ENCODE data around the gene KLRF2.

Gene KLRF2

DNA sequence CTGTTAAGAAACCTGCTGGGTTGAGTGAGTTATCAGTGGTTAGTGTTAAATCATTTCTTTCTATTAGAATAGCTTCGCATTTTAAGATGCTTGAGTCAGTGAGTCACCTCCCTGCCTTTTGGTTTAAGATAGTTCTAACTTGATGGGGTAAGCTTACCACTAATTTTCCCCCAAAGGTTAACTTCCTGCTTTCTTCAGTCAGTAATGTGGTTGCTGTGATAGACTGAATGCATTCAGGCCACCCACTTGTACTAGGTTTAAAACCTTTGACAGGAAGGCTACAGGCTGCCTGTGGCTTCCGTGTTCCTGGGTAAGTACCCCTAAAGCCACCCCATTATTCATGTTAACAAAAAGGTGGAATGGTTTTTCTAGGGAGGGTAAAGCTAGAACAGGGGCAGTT, 25.6 kb downstream of the KLRF2 start:
- Histone ChIP-seq H3K4ac (ENCODE audit: low read depth in 1 of 2, low read length in 2 of 2) (no peak overlapping the region), H3K14ac (ENCODE audit: low read length in 2 of 2) (no peak overlapping the region), H3K4me2 (ENCODE audit: low read length, poor library complexity, severe bottlenecking) (no peak overlapping the region), H3K9me3 (ENCODE audit: control insufficient read depth, low read length) (peaks cover 39% of the 10 kb centered on the region), H3K79me1 (replicated peaks; ENCODE audit: low read length, poor library complexity, severe bottlenecking) (no peaks in the 10 kb centered on the region), H2BK120ac (ENCODE audit: low read depth, low read length) (no peak overlapping the region), H3K4me3 (ENCODE audit: insufficient read depth in 1 of 2, low read depth in 1 of 2, low read length in 2 of 2) (no peak overlapping the region), H4K91ac (ENCODE audit: low read length) (no peak overlapping the region), H3K4me1 (ENCODE audit: control insufficient read depth, insufficient read depth, low read depth, low read length) (no peaks in the 10 kb centered on the region), H3K18ac (ENCODE audit: low read depth in 1 of 2, low read length in 2 of 2) (no peak overlapping the region), H3K9ac (ENCODE audit: low read length) (no peak overlapping the region), H2BK12ac (ENCODE audit: low read length in 2 of 2) (no peak overlapping the region), H2BK15ac (ENCODE audit: low read depth, poor library complexity, severe bottlenecking) (peak overlapping the region; percentile 46), H3K23ac (ENCODE audit: low read length in 2 of 2) (no peak overlapping the region), H2BK5ac (ENCODE audit: low read depth, low read length, poor library complexity, severe bottlenecking) (no peak overlapping the region), H3K36me3 (ENCODE audit: control insufficient read depth in 1 of 2, insufficient read depth in 2 of 2, low read depth in 1 of 2, low read length in 2 of 2) (no peaks in the 10 kb centered on the region), H2AK5ac (ENCODE audit: low read length, severe bottlenecking) (no peak overlapping the region), H3K27me3 (ENCODE audit: control insufficient read depth in 1 of 2, insufficient read depth in 1 of 2, low read length in 2 of 2) (no peaks in the 10 kb centered on the region), H3K27ac (ENCODE audit: low read length, poor library complexity, severe bottlenecking) (no peak overlapping the region), H4K8ac (ENCODE audit: low read length) (no peak overlapping the region), H2AFZ (ENCODE audit: low read depth, low read length) (no peak overlapping the region)
- 100% methylated on average over 1 of the region's 2 CpGs for WGBS
- DNase-seq: no peak

DNA sequence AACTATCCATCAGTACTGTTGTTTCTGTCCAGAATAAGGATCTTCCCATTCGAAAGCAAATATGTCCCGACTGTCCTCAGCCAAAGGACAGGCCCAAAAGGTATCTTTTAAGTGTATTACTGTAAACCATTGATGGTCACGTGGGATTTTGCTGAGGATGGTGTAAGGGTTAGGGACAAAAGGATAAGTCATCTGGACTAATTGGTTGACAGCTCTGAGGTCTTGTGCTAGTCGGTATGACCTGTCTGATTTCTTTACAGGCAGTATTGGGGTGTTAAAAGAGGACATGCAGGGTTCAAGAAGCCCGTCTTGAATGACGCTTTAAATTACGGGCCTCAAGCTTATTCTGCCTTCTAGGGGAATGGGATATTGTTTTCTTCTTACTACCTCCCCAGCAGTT, 26.5 kb downstream of the KLRF2 start:
- Histone ChIP-seq H2AFZ (ENCODE audit: low read depth, low read length) (no peak overlapping the region), H2BK5ac (ENCODE audit: low read depth, low read length, poor library complexity, severe bottlenecking) (no peak overlapping the region), H3K9me3 (ENCODE audit: control insufficient read depth, low read length) (peaks cover 34% of the 10 kb centered on the region), H3K4ac (ENCODE audit: low read depth in 1 of 2, low read length in 2 of 2) (no peak overlapping the region), H4K8ac (ENCODE audit: low read length) (no peak overlapping the region), H3K4me3 (ENCODE audit: insufficient read depth in 1 of 2, low read depth in 1 of 2, low read length in 2 of 2) (no peak overlapping the region), H3K18ac (ENCODE audit: low read depth in 1 of 2, low read length in 2 of 2) (no peak overlapping the region), H3K27ac (ENCODE audit: low read length, poor library complexity, severe bottlenecking) (no peak overlapping the region), H3K4me2 (ENCODE audit: low read length, poor library complexity, severe bottlenecking) (no peak overlapping the region), H3K14ac (ENCODE audit: low read length in 2 of 2) (no peak overlapping the region), H3K36me3 (ENCODE audit: control insufficient read depth in 1 of 2, insufficient read depth in 2 of 2, low read depth in 1 of 2, low read length in 2 of 2) (no peaks in the 10 kb centered on the region), H2BK15ac (ENCODE audit: low read depth, poor library complexity, severe bottlenecking) (no peak overlapping the region), H2BK12ac (ENCODE audit: low read length in 2 of 2) (no peak overlapping the region), H2AK5ac (ENCODE audit: low read length, severe bottlenecking) (no peak overlapping the region), H3K4me1 (ENCODE audit: control insufficient read depth, insufficient read depth, low read depth, low read length) (no peaks in the 10 kb centered on the region), H3K23ac (ENCODE audit: low read length in 2 of 2) (no peak overlapping the region), H2BK120ac (ENCODE audit: low read depth, low read length) (no peak overlapping the region), H3K9ac (ENCODE audit: low read length) (no peak overlapping the region), H3K79me1 (replicated peaks; ENCODE audit: low read length, poor library complexity, severe bottlenecking) (no peaks in the 10 kb centered on the region), H3K27me3 (ENCODE audit: control insufficient read depth in 1 of 2, insufficient read depth in 1 of 2, low read length in 2 of 2) (no peaks in the 10 kb centered on the region), H4K91ac (ENCODE audit: low read length) (no peak overlapping the region)
- 91% methylated on average over 6 of the region's 7 CpGs for WGBS
- no peak for DNase-seq

DNA sequence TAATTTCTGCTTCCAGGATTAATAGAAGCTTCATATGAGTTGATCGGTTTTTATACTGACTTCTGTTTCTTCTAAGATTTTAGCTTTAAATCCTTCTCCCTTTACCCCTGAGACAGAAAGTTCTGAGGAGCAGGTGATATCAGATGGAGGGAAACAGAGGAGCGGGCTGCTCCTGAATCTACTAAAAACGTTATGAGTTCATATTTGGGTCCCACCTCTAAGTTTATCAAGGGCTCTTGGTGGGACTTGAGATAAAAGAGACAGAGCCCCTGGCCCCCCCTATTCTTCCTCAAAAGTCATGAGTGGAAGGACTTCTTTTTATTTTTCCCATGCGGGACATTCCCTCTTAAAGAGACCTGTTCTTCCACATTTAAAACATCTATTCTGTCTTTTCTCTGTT, 27.1 kb downstream of the KLRF2 start:
- Histone ChIP-seq H3K4me3 (ENCODE audit: insufficient read depth in 1 of 2, low read depth in 1 of 2, low read length in 2 of 2) (no peak overlapping the region), H4K91ac (ENCODE audit: low read length) (no peak overlapping the region), H3K27me3 (ENCODE audit: control insufficient read depth in 1 of 2, insufficient read depth in 1 of 2, low read length in 2 of 2) (no peaks in the 10 kb centered on the region), H2BK120ac (ENCODE audit: low read depth, low read length) (no peak overlapping the region), H2BK5ac (ENCODE audit: low read depth, low read length, poor library complexity, severe bottlenecking) (no peak overlapping the region), H3K4ac (ENCODE audit: low read depth in 1 of 2, low read length in 2 of 2) (no peak overlapping the region), H2AK5ac (ENCODE audit: low read length, severe bottlenecking) (no peak overlapping the region), H3K4me1 (ENCODE audit: control insufficient read depth, insufficient read depth, low read depth, low read length) (no peaks in the 10 kb centered on the region), H2BK15ac (ENCODE audit: low read depth, poor library complexity, severe bottlenecking) (no peak overlapping the region), H3K23ac (ENCODE audit: low read length in 2 of 2) (no peak overlapping the region), H3K79me1 (replicated peaks; ENCODE audit: low read length, poor library complexity, severe bottlenecking) (no peaks in the 10 kb centered on the region), H4K8ac (ENCODE audit: low read length) (no peak overlapping the region), H3K9me3 (ENCODE audit: control insufficient read depth, low read length) (peaks cover 34% of the 10 kb centered on the region), H3K18ac (ENCODE audit: low read depth in 1 of 2, low read length in 2 of 2) (no peak overlapping the region), H2AFZ (ENCODE audit: low read depth, low read length) (no peak overlapping the region), H3K4me2 (ENCODE audit: low read length, poor library complexity, severe bottlenecking) (no peak overlapping the region), H3K36me3 (ENCODE audit: control insufficient read depth in 1 of 2, insufficient read depth in 2 of 2, low read depth in 1 of 2, low read length in 2 of 2) (no peaks in the 10 kb centered on the region), H3K14ac (ENCODE audit: low read length in 2 of 2) (no peak overlapping the region), H3K27ac (ENCODE audit: low read length, poor library complexity, severe bottlenecking) (no peak overlapping the region), H3K9ac (ENCODE audit: low read length) (no peak overlapping the region), H2BK12ac (ENCODE audit: low read length in 2 of 2) (no peak overlapping the region)
- WGBS: 97% methylated on average over 3 of the region's 4 CpGs
- DNase-seq: no peak

DNA sequence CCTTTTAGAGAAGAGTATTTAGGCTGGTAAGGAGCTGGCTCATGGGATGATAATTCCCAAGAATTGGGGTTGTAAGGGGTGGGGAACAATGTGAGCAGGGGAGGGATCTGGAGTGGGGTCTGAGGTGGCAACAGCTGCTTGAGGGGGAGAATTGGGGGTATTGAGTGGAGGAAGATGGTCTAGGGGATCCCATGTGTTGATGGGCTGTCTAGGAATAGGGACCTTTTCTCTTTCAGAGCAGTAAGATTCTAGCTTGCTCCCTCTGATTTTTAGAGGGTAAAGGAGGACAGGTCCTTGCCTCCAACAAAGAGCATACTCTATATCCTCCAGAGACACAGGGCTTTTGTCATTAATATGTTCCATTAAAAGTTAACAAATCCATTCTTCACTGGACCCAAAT, 28.4 kb downstream of the KLRF2 start:
- no peak overlapping the region for H2BK120ac ChIP-seq (ENCODE audit: low read depth, low read length)
- no peak overlapping the region for H2BK15ac ChIP-seq (ENCODE audit: low read depth, poor library complexity, severe bottlenecking)
- no peak overlapping the region for H3K23ac ChIP-seq (ENCODE audit: low read length in 2 of 2)
- no peak overlapping the region for H2AFZ ChIP-seq (ENCODE audit: low read depth, low read length)
- no peak overlapping the region for H2AK5ac ChIP-seq (ENCODE audit: low read length, severe bottlenecking)
- H4K91ac ChIP-seq (ENCODE audit: low read length): no peak overlapping the region
- no peak overlapping the region for H3K4me3 ChIP-seq (ENCODE audit: insufficient read depth in 1 of 2, low read depth in 1 of 2, low read length in 2 of 2)
- no peak overlapping the region for H2BK5ac ChIP-seq (ENCODE audit: low read depth, low read length, poor library complexity, severe bottlenecking)
- no peak overlapping the region for H2BK12ac ChIP-seq (ENCODE audit: low read length in 2 of 2)
- H3K9ac ChIP-seq (ENCODE audit: low read length): no peak overlapping the region
- no peaks in the 10 kb centered on the region for H3K36me3 ChIP-seq (ENCODE audit: control insufficient read depth in 1 of 2, insufficient read depth in 2 of 2, low read depth in 1 of 2, low read length in 2 of 2)
- H3K4ac ChIP-seq (ENCODE audit: low read depth in 1 of 2, low read length in 2 of 2): no peak overlapping the region
- no peak overlapping the region for H4K8ac ChIP-seq (ENCODE audit: low read length)
- no peaks in the 10 kb centered on the region for H3K4me1 ChIP-seq (ENCODE audit: control insufficient read depth, insufficient read depth, low read depth, low read length)
- H3K79me1 ChIP-seq (replicated peaks; ENCODE audit: low read length, poor library complexity, severe bottlenecking): no peaks in the 10 kb centered on the region
- DNase-seq: no peak
- H3K27ac ChIP-seq (ENCODE audit: low read length, poor library complexity, severe bottlenecking): no peak overlapping the region
- no peak overlapping the region for H3K14ac ChIP-seq (ENCODE audit: low read length in 2 of 2)
- no peak overlapping the region for H3K4me2 ChIP-seq (ENCODE audit: low read length, poor library complexity, severe bottlenecking)
- H3K27me3 ChIP-seq (ENCODE audit: control insufficient read depth in 1 of 2, insufficient read depth in 1 of 2, low read length in 2 of 2): no peaks in the 10 kb centered on the region
- H3K9me3 ChIP-seq (ENCODE audit: control insufficient read depth, low read length): peaks cover 34% of the 10 kb centered on the region
- H3K18ac ChIP-seq (ENCODE audit: low read depth in 1 of 2, low read length in 2 of 2): no peak overlapping the region
